Liver (tissue), 3 donors: ENCODE measurements around the gene SLC29A3.

ENCODE experiments used
- EGR1 ChIP-seq, 2 donors: IDR thresholded peaks; 2 replicates each; pipeline ENCODE4 v1.6.1; 2016 to 2018; ENCODE audit warnings: antibody characterized with exemption in 2 of 2, low read depth in 2 of 2
- FOXA2 ChIP-seq: IDR thresholded peaks from 2 replicates; pipeline ENCODE4 v1.6.1; 2016; ENCODE audit warnings: antibody characterized with exemption
- GABPA ChIP-seq, 2 donors: IDR thresholded peaks in 1 of 2; conservative IDR thresholded peaks in 1 of 2; 2 replicates each; pipeline ENCODE4 v1.6.1; 2016; ENCODE audit warnings: antibody characterized with exemption in 2 of 2, mild to moderate bottlenecking in 1 of 2, moderate library complexity in 1 of 2
- HNF4A ChIP-seq, 2 donors: conservative IDR thresholded peaks; 2 replicates each; pipeline ENCODE4 v1.6.1; 2016; ENCODE audit warnings: antibody characterized with exemption in 2 of 2, mild to moderate bottlenecking in 2 of 2
- RAD21 ChIP-seq, 2 donors: IDR thresholded peaks; 2 replicates each; pipeline ENCODE4 v1.6.1; 2016; ENCODE audit warnings: antibody characterized with exemption in 2 of 2, mild to moderate bottlenecking in 2 of 2
- SP1 ChIP-seq: IDR thresholded peaks from 2 replicates; pipeline ENCODE4 v1.6.1; 2018; ENCODE audit warnings: antibody characterized with exemption, mild to moderate bottlenecking
- TAF1 ChIP-seq: conservative IDR thresholded peaks from 2 replicates; pipeline ENCODE4 v1.6.1; 2016; ENCODE audit warnings: antibody characterized with exemption, mild to moderate bottlenecking
- YY1 ChIP-seq: IDR thresholded peaks from 2 replicates; pipeline ENCODE4 v1.6.1; 2016; ENCODE audit warnings: antibody characterized with exemption, mild to moderate bottlenecking
- TF ChIP-seq, protein P1 (sequence below): fragments of 150-350 bp; IDR thresholded peaks from 2 replicates; pipeline ENCODE4 v1.5.1; 2017; ENCODE audit warnings: improper control_type of control experiment, low read depth, low read length; ENCODE audit not compliant: missing input control
- TF ChIP-seq, protein P2 (sequence below): IDR thresholded peaks from 2 replicates; pipeline ENCODE4 v1.6.1; 2016; ENCODE audit warnings: antibody characterized with exemption
- TF ChIP-seq, protein P3 (sequence below): IDR thresholded peaks from 2 replicates; pipeline ENCODE4 v1.6.1; 2016; ENCODE audit warnings: antibody characterized with exemption, mild to moderate bottlenecking
- TF ChIP-seq, protein P4 (sequence below): IDR thresholded peaks from 2 replicates; pipeline ENCODE4 v1.6.1; 2016; ENCODE audit warnings: antibody characterized with exemption
- donor health status: healthy.
- donor health status: healthy.

DNA sequence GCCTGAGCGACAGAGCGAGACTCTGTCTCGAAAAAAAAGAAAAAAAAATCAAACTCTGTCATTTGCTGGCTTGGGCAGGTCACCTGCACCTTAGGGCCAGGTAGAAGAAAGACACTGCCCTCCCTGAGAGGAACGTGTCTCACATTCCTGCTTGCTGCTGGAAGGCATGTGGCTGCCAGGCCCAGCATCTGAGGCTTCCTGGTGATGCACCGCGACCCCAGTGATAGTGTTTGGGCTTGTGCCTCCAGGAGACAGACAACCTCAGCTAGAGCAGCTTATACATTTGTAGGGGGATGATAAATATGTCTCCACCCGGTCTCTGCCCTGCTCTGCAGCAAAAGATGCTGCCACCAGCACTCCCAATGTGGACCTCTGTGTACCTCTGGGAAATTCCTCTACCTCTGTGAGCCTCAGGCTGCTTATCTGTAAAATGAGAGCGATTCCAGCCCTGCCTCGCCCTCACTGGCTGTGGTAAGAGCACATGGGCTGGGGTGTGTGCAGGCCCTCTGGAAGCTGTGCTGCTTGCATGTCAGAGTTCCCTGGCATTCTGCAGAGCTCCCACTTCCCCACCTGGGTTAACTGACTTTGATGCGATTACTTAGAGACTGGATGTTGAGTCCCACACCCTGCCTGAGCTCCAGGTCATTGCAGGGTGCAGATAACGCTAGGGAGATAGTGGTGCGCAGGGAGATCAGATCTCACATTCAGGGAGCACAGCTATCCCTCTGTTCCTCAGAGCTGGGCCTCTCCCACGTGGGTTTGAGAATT, 19.9 kb downstream of the SLC29A3 start:
- TF ChIP-seq, protein P1, sequence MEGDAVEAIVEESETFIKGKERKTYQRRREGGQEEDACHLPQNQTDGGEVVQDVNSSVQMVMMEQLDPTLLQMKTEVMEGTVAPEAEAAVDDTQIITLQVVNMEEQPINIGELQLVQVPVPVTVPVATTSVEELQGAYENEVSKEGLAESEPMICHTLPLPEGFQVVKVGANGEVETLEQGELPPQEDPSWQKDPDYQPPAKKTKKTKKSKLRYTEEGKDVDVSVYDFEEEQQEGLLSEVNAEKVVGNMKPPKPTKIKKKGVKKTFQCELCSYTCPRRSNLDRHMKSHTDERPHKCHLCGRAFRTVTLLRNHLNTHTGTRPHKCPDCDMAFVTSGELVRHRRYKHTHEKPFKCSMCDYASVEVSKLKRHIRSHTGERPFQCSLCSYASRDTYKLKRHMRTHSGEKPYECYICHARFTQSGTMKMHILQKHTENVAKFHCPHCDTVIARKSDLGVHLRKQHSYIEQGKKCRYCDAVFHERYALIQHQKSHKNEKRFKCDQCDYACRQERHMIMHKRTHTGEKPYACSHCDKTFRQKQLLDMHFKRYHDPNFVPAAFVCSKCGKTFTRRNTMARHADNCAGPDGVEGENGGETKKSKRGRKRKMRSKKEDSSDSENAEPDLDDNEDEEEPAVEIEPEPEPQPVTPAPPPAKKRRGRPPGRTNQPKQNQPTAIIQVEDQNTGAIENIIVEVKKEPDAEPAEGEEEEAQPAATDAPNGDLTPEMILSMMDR: no peak
- TF ChIP-seq YY1: no peak
- TF ChIP-seq FOXA2: no peak
- TF ChIP-seq, protein P2, sequence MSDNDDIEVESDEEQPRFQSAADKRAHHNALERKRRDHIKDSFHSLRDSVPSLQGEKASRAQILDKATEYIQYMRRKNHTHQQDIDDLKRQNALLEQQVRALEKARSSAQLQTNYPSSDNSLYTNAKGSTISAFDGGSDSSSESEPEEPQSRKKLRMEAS: no peak
- TF ChIP-seq SP1: no peak
- no peak for TF ChIP-seq TAF1
- no peak for TF ChIP-seq HNF4A (conservative IDR thresholded peaks at IDR 0.05)
- TF ChIP-seq, protein P3, sequence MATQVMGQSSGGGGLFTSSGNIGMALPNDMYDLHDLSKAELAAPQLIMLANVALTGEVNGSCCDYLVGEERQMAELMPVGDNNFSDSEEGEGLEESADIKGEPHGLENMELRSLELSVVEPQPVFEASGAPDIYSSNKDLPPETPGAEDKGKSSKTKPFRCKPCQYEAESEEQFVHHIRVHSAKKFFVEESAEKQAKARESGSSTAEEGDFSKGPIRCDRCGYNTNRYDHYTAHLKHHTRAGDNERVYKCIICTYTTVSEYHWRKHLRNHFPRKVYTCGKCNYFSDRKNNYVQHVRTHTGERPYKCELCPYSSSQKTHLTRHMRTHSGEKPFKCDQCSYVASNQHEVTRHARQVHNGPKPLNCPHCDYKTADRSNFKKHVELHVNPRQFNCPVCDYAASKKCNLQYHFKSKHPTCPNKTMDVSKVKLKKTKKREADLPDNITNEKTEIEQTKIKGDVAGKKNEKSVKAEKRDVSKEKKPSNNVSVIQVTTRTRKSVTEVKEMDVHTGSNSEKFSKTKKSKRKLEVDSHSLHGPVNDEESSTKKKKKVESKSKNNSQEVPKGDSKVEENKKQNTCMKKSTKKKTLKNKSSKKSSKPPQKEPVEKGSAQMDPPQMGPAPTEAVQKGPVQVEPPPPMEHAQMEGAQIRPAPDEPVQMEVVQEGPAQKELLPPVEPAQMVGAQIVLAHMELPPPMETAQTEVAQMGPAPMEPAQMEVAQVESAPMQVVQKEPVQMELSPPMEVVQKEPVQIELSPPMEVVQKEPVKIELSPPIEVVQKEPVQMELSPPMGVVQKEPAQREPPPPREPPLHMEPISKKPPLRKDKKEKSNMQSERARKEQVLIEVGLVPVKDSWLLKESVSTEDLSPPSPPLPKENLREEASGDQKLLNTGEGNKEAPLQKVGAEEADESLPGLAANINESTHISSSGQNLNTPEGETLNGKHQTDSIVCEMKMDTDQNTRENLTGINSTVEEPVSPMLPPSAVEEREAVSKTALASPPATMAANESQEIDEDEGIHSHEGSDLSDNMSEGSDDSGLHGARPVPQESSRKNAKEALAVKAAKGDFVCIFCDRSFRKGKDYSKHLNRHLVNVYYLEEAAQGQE: no peak
- TF ChIP-seq EGR1 (IDR thresholded peaks at IDR 0.05; ENCODE audit: low read depth in 2 of 2): no peak
- no peak for TF ChIP-seq RAD21 (IDR thresholded peaks at IDR 0.05)
- TF ChIP-seq, protein P4, sequence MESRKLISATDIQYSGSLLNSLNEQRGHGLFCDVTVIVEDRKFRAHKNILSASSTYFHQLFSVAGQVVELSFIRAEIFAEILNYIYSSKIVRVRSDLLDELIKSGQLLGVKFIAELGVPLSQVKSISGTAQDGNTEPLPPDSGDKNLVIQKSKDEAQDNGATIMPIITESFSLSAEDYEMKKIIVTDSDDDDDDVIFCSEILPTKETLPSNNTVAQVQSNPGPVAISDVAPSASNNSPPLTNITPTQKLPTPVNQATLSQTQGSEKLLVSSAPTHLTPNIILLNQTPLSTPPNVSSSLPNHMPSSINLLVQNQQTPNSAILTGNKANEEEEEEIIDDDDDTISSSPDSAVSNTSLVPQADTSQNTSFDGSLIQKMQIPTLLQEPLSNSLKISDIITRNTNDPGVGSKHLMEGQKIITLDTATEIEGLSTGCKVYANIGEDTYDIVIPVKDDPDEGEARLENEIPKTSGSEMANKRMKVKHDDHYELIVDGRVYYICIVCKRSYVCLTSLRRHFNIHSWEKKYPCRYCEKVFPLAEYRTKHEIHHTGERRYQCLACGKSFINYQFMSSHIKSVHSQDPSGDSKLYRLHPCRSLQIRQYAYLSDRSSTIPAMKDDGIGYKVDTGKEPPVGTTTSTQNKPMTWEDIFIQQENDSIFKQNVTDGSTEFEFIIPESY: no peak
- no peak for TF ChIP-seq GABPA (IDR thresholded peaks at IDR 0.05 in 1 of 2, conservative IDR thresholded peaks at IDR 0.05 in 1 of 2)
